ENCODE measurements around the gene C1orf74.

The C1orf74 gene

DNA sequence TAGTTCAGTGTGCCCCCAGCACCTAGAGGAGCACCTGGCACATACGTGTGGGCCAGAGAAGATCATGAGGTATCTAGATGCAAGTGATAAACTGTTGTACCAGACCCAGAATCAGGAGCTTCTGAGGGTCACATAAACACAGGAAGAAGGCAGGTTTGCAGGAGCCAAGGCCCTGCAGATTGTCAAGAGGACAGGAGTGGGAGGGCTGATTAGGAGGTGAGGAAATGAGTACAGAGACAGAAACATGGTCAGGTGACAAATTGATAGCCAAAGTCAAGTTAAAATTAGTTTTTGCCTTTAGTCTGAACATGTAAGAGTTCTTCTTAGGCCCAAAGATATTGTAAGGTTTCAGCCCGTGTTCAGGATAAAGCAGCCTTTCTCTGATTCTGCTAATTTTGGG lies 42.5 kb downstream of the C1orf74 start:
- DNase-seq, result no peak

DNA sequence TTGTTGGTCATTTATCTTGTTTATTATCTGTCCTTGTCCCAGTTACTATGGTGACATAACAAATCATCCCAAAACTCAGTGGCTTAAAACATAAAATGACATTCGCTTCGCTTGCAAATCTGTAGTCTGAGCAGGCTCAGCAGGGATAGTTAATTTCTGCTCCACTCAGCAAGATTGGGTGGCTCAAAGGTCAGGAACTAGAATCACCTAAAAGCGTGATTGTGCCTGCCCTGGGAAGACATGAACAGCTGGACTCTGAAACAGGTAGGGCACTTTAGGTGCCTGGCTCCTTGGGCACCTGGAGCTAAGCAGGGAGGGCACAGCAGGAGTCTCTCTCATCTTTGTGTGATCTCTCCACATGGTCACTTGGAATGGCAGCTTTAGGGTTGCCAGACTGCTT lies 43.2 kb downstream of the C1orf74 start:
- no peak for DNase-seq

DNA sequence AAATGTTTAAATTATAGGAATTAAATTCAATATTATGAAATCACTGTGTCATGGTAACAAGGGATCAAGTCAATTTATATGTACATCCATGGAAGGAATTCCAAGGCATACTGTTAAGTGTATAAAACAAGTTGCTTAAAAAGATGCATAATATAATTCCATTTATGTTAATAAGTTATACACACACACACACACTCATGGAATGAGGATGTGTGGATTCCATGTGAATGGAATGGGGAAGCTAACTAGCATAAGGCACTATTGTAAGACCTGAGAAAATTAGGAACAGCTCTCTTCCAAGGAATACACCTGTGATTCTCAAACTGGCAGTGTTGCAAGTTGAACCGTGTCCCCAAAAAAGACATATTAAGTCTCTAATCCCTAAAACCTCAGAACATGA lies 46.1 kb downstream of the C1orf74 start:
- no peak for DNase-seq

DNA sequence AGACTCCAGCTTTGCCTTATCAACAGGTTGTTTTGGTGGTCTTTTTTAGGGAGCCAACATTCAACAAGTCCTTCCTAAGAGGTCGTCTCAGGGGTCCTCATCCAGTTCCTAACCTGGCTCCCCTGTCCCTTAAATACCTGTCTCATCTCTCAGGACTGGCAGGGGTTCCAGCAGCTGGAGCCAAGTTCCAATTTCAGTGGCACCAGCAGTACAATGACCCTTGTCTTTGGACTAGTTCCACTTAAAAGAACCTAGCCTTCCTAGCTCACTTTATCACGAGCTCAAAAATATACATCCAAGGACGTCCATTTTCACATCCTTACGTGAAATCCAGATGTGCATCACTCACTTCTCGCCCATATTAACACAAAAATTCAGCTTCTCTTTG lies 47.2 kb downstream of the C1orf74 start:
- no peak for DNase-seq

DNA sequence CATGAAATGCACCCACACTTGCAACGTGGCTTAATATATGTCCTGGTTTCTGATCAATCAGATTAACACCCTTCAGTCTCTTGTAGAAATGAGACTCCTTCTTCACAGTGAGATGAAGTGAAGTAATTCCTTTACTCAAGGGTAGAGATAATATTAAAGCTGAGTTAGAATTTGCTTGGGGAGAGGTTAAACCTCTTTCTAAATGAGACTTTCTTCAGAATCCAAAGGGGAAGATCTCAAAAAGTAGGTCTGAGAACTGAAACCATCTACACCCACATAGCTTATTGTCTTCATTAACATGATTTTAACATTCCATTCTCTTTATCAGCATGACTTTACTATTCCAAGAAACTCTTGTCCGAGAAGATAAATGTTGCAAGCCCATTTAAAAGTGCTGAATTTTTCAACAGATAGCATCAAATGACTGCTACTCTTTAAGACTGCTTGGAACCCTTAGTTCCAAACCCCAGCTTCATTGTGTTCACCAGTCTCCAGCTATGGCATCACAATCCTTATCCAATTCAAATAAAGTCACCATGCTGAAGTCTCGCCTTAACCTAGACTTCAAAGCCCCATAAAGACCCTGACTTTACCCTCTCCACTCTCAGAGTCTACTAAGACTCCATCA lies 47.8 kb downstream of the C1orf74 start:
- DNase-seq, result no peak

DNA sequence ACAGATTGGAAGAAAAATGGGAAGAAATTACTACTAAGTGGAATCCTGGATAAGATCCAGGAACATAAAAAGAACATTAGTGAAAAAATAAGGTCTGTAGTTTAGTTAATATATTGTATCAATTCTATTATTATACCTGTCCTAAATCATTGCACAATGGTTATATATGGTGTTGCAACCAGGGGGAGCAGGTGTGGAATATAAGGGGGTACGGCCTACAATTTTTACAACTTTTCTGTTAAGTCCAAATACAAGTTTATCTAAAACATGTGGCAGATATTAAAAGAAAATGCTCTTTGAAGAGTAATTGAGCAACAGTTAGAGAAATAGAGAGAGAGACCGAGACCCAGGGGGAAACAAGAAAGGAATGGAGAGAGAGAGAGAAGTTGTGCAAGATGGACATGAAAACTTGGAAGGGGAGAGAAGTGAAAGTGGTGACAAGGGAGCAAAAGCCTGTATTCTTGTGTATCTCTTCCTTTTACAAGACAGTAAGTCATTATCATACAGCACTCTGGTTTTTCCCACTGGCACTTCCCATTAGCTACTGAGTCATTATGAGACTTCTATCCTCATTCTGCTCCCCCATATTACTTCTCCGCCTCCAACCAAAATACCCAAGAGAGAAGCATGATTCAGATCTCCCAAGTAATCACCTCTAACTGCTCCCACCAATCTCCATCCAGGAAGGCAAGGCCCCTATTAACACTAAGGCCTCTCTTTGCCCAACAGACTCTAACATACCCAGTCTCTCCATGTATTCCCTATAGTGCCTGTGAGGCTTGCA lies 50.8 kb downstream of the C1orf74 start:
- no peak for DNase-seq

DNA sequence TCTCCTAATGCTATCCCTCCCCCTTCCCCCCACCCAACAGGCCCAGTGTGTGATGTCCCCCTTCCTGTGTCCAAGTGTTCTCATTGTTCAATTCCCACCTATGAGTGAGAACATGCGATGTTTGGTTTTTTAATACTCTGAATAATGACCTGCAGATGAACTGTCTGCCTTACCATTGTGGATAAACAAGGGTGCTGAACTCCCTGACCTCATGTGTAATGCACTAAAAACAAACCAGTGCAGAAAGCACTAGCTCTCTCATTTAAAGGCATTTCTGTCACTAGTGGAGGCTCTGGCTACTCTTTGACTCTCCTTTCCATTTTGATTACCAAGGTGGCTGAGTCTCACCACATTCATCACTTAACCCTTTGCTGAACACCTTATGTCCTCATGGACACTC lies 51.6 kb downstream of the C1orf74 start:
- no peak for DNase-seq

DNA sequence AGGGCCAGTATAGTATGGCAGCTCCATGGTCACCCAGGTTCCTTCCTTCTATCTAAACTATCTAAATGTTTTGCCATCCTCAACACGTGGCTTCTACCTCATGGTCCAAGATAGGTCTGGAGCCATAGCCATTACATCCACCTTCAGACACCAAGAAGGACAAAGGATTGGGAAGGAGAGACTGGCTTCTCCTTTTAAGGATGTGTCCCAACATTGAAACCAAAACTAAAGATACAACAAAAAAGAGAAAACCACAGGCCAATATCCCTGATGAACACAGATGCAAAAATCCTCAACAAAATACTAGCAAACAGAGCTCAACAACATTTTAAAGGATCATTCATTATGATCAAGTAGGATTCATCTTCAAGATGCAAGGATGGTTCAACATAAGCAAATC lies 54.9 kb downstream of the C1orf74 start:
- no peak for DNase-seq
